Rectal smooth muscle tissue (tissue), 1 donor: ENCODE data around the gene ANKZF1.

Source experiments
- H3K27ac ChIP-seq: one replicate; pipeline ENCODE4 v1.7.0; 2013; ENCODE audit warnings: low read depth, low read length, inconsistent platforms
- H3K27me3 ChIP-seq: one replicate; pipeline ENCODE4 v1.7.0; 2013; ENCODE audit warnings: low read length; ENCODE audit not compliant: control insufficient read depth, insufficient read depth
- H3K36me3 ChIP-seq: one replicate; pipeline ENCODE4 v1.7.0; 2013; ENCODE audit warnings: low read length; ENCODE audit not compliant: control insufficient read depth, insufficient read depth
- H3K4me1 ChIP-seq: one replicate; pipeline ENCODE4 v1.7.0; 2013; ENCODE audit warnings: low read length; ENCODE audit not compliant: control insufficient read depth, insufficient read depth
- H3K4me3 ChIP-seq: one replicate; pipeline ENCODE4 v1.7.0; 2013; ENCODE audit warnings: low read length
- H3K9ac ChIP-seq: one replicate; pipeline ENCODE4 v1.7.0; 2013; ENCODE audit warnings: low read length

ANKZF1 gene

DNA sequence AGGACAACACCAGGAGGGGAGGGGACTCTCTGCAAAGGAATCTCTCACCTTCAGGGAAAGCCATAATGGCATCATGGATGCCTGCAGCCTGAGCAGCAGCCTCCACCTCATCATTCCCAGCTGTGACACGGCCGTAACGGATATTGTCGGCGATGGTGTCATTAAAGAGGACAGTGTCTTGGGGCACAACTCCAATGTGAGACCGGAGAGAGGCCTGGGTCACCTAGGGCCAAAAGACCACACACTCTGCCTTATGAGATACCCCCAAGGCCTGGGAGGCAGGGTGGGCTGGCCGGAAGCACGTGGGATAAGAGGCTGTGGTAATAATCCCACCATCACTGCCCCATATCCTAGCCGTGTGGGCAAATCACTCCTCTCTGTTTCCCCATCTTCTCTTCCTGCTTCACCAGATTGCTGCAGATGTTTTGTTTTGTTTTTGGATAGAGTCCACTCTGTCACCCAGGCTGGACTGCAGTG is 18.7 kb upstream of the ANKZF1 start:
- Histone ChIP-seq H3K4me3 (no peak overlapping the region), H3K27me3 (no peaks in the 10 kb centered on the region), H3K36me3 (peaks cover 21% of the 10 kb centered on the region), H3K9ac (no peak overlapping the region), H3K4me1 (peaks cover 12% of the 10 kb centered on the region), H3K27ac (no peak overlapping the region)

GRCh38 chr2:219213026-219213415 is 16.6 kb upstream of the ANKZF1 start:
- no peaks in the 10 kb centered on the region for H3K27me3 ChIP-seq
- no peak overlapping the region for H3K4me3 ChIP-seq
- peaks cover 21% of the 10 kb centered on the region for H3K36me3 ChIP-seq
- H3K9ac ChIP-seq: no peak overlapping the region
- no peak overlapping the region for H3K27ac ChIP-seq
- H3K4me1 ChIP-seq: peaks cover 3% of the 10 kb centered on the region

GRCh38 chr2:219213486-219214071 is 16.0 kb upstream of the ANKZF1 start:
- H3K4me3 ChIP-seq: no peak overlapping the region
- H3K36me3 ChIP-seq: peaks cover 17% of the 10 kb centered on the region
- H3K4me1 ChIP-seq: peaks cover 3% of the 10 kb centered on the region
- H3K9ac ChIP-seq: no peak overlapping the region
- no peaks in the 10 kb centered on the region for H3K27me3 ChIP-seq
- H3K27ac ChIP-seq: no peak overlapping the region

DNA sequence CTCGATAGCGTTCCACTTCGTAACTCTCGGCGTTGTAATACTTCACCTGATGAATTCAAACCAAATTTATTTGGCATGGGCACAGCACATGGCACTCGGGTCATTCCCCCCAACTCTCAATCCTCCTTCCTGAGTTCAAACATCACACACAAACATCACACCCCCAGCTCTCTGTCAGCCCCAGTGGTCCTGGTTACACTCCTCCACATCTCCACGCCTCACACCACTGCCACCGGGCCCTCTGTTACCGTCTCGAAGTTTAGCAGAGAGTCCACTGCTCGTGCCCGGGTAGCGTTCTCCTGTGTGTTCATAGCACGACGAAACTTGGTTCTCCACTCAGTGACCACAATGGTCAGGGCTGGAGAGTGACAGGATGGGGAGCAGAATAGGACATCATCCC is 15.5 kb upstream of the ANKZF1 start:
- H3K27ac ChIP-seq: no peak overlapping the region
- H3K4me3 ChIP-seq: no peak overlapping the region
- H3K36me3 ChIP-seq: peaks cover 12% of the 10 kb centered on the region
- H3K4me1 ChIP-seq: peaks cover 4% of the 10 kb centered on the region
- no peaks in the 10 kb centered on the region for H3K27me3 ChIP-seq
- H3K9ac ChIP-seq: no peak overlapping the region

DNA sequence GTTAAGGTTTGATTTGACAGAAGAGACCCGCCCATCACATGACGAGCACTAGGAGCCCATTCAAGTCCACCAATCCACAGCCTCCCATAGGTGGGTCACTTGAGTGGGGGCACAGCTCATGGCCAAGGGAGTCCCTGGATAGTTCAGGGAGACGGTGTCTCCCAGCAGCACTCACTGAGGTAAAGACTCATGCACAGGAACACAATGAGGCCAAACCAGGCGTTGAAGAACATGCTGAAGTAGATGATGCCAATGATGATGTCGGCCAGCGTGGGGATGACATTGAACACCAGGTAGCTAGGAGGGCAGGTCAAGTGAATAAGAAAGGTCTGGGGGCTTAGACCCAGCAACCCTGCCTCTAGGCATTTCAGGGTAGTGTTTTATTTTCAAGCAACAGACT is 14.8 kb upstream of the ANKZF1 start:
- Histone ChIP-seq H3K36me3 (peaks cover 11% of the 10 kb centered on the region), H3K9ac (no peak overlapping the region), H3K27me3 (no peaks in the 10 kb centered on the region), H3K4me1 (peaks cover 11% of the 10 kb centered on the region), H3K27ac (no peak overlapping the region), H3K4me3 (no peak overlapping the region)

DNA sequence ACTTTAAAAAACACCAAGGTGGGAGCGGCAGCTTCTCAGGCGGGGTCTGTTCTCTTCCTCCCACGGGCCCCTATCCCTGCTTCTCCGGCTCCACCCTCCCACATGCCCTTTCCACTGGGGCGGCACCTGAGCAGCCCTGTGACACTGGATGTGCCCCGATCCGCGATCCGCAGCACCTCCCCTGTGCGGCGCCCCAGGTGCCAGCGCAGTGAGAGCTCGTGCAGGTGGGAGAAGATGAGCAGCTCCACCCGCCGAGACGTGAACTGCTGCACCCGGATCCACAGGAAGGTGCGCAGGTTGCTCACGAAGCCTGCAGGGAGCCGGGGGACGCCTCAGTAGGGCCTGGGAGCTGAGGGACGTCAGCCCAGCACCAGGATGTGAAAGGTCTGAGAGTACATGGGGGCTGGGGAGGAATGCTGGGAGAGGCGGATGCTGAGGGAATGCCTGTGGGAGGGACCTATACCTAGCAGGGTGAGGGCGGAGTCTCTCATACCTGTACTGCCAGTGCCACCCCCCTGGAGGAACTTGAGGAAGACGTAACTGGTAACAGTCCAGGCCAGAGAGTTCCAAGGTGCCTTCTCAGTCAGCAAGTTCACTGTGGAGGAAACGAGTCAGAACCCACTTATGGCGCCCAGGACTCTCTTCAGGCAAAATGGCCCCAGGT is 13.6 kb upstream of the ANKZF1 start:
- Histone ChIP-seq H3K4me3 (no peak overlapping the region), H3K9ac (no peak overlapping the region), H3K27me3 (no peaks in the 10 kb centered on the region), H3K27ac (no peak overlapping the region), H3K36me3 (peaks cover 15% of the 10 kb centered on the region), H3K4me1 (peaks cover 12% of the 10 kb centered on the region)

DNA sequence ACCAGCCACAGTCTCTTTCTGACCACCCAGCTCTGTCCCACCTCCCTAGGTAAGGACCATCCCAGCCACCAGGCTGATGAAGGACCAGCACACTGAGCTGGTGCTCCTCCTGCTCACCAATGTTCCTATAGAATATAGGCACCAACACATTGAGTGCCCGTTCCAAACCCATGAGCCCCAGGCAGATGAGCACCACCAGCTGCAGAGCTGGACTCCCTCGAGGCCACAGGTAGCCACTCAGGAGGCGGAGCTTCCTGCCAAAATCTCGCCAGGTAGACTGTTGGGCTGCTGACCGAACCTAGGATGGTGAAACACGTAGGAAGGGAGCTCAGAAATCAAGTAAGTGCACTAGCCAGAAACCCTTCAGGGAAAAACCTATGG is 13.1 kb upstream of the ANKZF1 start:
- Histone ChIP-seq H3K27ac (no peak overlapping the region), H3K4me3 (no peak overlapping the region), H3K36me3 (peaks cover 20% of the 10 kb centered on the region), H3K27me3 (no peaks in the 10 kb centered on the region), H3K9ac (no peak overlapping the region), H3K4me1 (peaks cover 12% of the 10 kb centered on the region)

DNA sequence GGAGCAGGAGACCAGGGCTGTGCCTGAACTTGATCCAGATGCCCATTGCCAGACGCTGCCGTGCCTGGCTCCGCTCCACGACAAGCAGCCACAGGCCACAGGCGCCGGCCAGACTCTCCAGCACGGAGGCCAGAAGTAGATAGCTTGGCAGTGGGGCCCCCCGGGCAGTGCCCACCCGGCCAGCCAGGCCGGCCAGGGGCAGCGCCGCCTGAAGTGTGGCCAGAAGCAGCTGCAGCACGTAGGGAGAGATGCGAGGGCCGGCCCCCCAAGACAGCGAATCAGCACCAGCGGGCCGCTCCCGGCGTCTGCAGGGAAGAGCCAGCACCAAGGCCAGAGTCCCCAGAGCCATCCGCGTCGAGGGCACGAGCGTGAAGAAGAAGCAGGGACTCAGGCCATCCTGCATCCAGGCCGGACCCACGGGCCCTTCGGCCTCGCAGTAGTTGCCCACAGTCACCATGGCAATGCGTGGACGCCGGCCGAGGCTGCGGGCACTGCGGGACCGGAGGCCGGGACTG is 11.3 kb upstream of the ANKZF1 start:
- Histone ChIP-seq H3K4me3 (peak overlapping the region; percentile 27), H3K27ac (peak overlapping the region; percentile 74), H3K27me3 (no peaks in the 10 kb centered on the region), H3K36me3 (peaks cover 34% of the 10 kb centered on the region), H3K4me1 (peaks cover 12% of the 10 kb centered on the region), H3K9ac (no peak overlapping the region)

DNA sequence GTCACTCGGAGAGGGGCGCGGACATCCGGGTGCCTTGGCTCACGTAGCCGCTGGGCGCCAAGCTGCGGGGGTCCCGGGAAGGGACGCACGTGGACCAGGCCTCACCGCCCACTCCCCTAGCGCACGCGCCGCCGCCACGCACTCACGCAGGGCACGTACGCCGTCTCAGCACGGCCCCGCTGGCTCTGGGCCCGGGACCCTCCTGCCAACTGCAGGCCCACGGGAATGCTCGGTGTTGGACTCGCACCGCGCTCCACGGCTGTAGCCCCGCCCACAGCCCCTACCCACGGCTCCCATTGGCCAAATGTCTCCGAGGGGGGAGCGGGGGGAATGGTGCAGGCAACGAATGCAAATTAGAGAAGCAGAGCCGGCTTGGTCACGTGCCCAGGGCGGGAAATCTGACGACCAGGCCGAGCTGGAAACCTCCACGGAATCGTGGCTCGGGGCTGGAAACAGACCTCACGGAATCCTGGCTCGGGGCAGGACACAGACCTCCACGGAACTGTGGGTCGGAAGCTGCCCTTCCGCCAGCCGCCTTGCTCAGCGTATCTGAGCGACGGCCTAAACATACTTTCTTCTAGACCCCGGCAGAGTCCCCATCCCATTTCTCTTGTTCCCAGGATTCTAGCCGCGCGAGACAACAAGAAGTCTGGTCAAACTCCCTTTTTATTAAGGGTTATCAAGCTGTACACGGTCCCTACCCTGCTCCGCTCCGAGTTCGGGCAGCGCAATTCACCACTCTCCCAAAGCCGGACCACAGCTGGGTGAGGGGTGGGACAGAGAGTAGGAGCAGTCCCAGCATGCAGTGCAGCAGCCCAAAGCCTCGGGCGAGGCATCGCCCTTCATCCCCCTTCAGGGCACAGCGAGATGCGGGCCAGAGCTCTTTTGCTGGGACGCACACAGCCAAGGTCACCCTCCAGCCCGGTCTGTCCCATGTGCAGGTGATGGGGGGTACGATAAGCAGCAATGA is 10.6 kb upstream of the ANKZF1 start, which contains the start of gene ABCB6:
Gene ABCB6 (minus strand): TSS at position 227 of the 970 bp plus-strand sequence. CDS start 285 bp downstream, outside the sequence.
- Histone ChIP-seq H3K4me1 (peaks cover 12% of the 10 kb centered on the region), H3K36me3 (peaks cover 41% of the 10 kb centered on the region), H3K9ac (peak within 1 kb of the TSS; percentile 1), H3K4me3 (peak within 1 kb of the TSS; percentile 27), H3K27ac (peak within 1 kb of the TSS; percentile 74), H3K27me3 (no peaks in the 10 kb centered on the region)

DNA sequence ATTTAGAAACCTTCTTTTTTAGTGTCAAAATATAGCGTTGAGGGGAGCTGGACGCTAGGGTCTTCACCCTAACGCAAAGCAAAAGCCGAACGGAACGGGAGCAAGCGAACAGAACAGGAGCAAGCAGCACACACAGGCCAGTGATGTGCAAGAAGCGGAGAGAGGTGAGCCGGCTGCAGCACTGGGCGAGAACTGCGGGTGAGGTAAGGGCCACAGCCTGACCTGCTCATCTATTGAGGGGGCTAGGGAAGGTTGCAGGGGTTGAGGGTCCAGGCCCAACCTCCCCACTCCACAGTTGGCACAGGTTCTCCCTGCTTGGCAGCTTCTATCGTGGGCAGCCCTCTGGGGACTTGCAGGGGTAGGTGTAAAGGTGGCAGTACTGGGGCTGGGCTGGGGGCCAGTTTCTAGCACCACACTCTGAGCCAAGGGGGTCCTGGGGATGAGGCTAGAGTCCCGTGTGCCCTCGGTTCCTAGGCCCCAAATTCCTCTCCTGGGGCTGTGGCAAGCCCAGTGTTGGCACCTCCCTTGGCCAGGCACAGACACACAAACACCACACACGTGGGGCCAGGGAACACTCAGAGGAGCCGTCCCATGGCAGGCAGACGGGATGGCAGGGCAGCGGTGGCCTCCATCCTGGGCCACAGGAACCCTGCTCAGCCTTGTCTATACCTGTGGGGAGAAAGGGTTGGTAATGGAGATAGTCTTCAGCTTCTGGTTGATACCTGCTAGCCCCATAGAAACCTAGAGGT is 9.6 kb upstream of the ANKZF1 start:
- Histone ChIP-seq H3K27me3 (no peaks in the 10 kb centered on the region), H3K4me3 (no peak overlapping the region), H3K4me1 (peaks cover 12% of the 10 kb centered on the region), H3K9ac (no peak overlapping the region), H3K36me3 (peaks cover 42% of the 10 kb centered on the region), H3K27ac (no peak overlapping the region)

GRCh38 chr2:219220652-219221402 is 8.8 kb upstream of the ANKZF1 start:
- Histone ChIP-seq H3K36me3 (peaks cover 50% of the 10 kb centered on the region), H3K9ac (no peak overlapping the region), H3K4me1 (peaks cover 12% of the 10 kb centered on the region), H3K4me3 (no peak overlapping the region), H3K27ac (no peak overlapping the region), H3K27me3 (no peaks in the 10 kb centered on the region)
